Activated gamma-delta T cell (primary cell): ENCODE measurements around the gene STRA8.

Experiments
- DNase-seq: peaks from one replicate; lab custom pipeline; 2025; lab: John Stamatoyannopoulos, UW

The STRA8 gene

GRCh38 chr7:135238112-135238744 is 4.6 kb downstream of the STRA8 start:
- no peak for DNase-seq

- no peak for DNase-seq
Measured at GRCh38 chr7:135239263-135239662, 5.6 kb downstream of the STRA8 start.

GRCh38 chr7:135240441-135240840 is 6.8 kb downstream of the STRA8 start:
- DNase-seq: no peak

GRCh38 chr7:135242096-135242684 is 8.6 kb downstream of the STRA8 start:
- DNase-seq: no peak

GRCh38 chr7:135245226-135246190 is 11.9 kb downstream of the STRA8 start:
- DNase-seq: no peak

GRCh38 chr7:135246191-135246825 is 12.7 kb downstream of the STRA8 start:
- DNase-seq: no peak

- DNase-seq: no peak
Measured at GRCh38 chr7:135247746-135248471, 14.3 kb downstream of the STRA8 start.

- DNase-seq: no peak
Measured at GRCh38 chr7:135248546-135248945, 14.9 kb downstream of the STRA8 start.

- no peak for DNase-seq
Measured at GRCh38 chr7:135251496-135252391, 18.1 kb downstream of the STRA8 start.

GRCh38 chr7:135253851-135254771 is 20.5 kb downstream of the STRA8 start:
- no peak for DNase-seq

GRCh38 chr7:135257790-135258189 is 24.2 kb downstream of the STRA8 start:
- DNase-seq: no peak

GRCh38 chr7:135258585-135258984 is 24.9 kb downstream of the STRA8 start:
- no peak for DNase-seq

- no peak for DNase-seq
Measured at GRCh38 chr7:135259702-135260101, 26.1 kb downstream of the STRA8 start.

- DNase-seq: no peak
Measured at GRCh38 chr7:135260470-135260869, 26.8 kb downstream of the STRA8 start.

GRCh38 chr7:135260930-135261721 is 27.5 kb downstream of the STRA8 start:
- no peak for DNase-seq

- DNase-seq: no peak
Measured at GRCh38 chr7:135262623-135263320, 29.1 kb downstream of the STRA8 start.

- DNase-seq: no peak
Measured at GRCh38 chr7:135263321-135263970, 29.8 kb downstream of the STRA8 start.
